HL-60 (cell line): Measurements from ENCODE around the gene PLRG1.

ENCODE experiments used
- DNase-seq, 2 experiments: peaks; one replicate each; pipeline ENCODE4 v3.0.0-alpha.2; 2010 to 2020; ENCODE audit warnings: low read depth in 1 of 2, low spot score in 1 of 2
- H3K27ac ChIP-seq: fragments of 250-450 bp; sonication (Bioruptor Pico); replicated peaks from 2 replicates; pipeline ENCODE4 v1.5.1; 2020; ENCODE audit warnings: mild to moderate bottlenecking, moderate library complexity
- H3K27me3 ChIP-seq: fragments of 250-450 bp; sonication (Bioruptor Pico); 2 replicates; pipeline ENCODE4 v1.5.1; 2021; ENCODE audit warnings: mild to moderate bottlenecking, moderate library complexity; ENCODE audit not compliant: insufficient read depth, poor library complexity, severe bottlenecking
- H3K4me3 ChIP-seq: replicated peaks from 2 replicates; pipeline ENCODE4 v1.5.1; 2011; ENCODE audit warnings: mild to moderate bottlenecking, control low read depth, low read length; ENCODE audit not compliant: insufficient read depth
- GABPA ChIP-seq: IDR thresholded peaks from 2 replicates; pipeline ENCODE4 v1.6.1; 2012; ENCODE audit warnings: low read depth
- POLR2AphosphoS5 ChIP-seq: IDR thresholded peaks from 2 replicates; pipeline ENCODE4 v1.6.1; 2012; ENCODE audit warnings: low read depth
- SPI1 ChIP-seq: IDR thresholded peaks from 2 replicates; pipeline ENCODE4 v1.6.1; 2012; ENCODE audit warnings: low read depth, mild to moderate bottlenecking, borderline replicate concordance
- TF ChIP-seq, protein P1 (sequence below): IDR thresholded peaks from 2 replicates; pipeline ENCODE4 v1.6.1; 2012; ENCODE audit warnings: low read depth; ENCODE audit not compliant: insufficient replicate concordance
- TF ChIP-seq, protein P2 (sequence below): IDR thresholded peaks from one replicate; pipeline ENCODE4 v1.5.1; 2011; ENCODE audit warnings: low read length, control low read depth, inconsistent platforms; ENCODE audit not compliant: insufficient read depth

Gene PLRG1

DNA sequence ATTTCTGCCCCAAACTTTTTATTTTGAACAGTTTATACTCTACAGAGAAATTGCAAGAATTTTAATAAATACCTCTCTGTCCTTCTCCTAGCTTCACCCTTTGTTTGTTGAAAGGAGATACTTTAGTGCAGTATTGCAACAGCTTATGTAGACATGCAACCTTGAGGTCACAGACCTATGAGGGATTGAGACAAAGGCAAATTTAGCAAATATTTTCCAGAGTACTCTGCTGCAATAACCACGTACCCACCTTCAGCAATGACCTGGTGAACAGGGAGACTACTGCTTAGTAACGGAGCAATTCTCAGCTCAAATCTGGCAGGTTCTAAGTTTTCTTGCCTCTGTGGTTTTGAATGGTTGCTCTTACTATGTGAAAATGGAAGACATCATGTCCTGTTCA is 27.1 kb upstream of the PLRG1 start:
- no peak for DNase-seq
- no peaks in the 10 kb centered on the region for H3K27me3 ChIP-seq
- H3K4me3 ChIP-seq, result no peak overlapping the region
- H3K27ac ChIP-seq, result no peak overlapping the region
- TF ChIP-seq, protein P1, sequence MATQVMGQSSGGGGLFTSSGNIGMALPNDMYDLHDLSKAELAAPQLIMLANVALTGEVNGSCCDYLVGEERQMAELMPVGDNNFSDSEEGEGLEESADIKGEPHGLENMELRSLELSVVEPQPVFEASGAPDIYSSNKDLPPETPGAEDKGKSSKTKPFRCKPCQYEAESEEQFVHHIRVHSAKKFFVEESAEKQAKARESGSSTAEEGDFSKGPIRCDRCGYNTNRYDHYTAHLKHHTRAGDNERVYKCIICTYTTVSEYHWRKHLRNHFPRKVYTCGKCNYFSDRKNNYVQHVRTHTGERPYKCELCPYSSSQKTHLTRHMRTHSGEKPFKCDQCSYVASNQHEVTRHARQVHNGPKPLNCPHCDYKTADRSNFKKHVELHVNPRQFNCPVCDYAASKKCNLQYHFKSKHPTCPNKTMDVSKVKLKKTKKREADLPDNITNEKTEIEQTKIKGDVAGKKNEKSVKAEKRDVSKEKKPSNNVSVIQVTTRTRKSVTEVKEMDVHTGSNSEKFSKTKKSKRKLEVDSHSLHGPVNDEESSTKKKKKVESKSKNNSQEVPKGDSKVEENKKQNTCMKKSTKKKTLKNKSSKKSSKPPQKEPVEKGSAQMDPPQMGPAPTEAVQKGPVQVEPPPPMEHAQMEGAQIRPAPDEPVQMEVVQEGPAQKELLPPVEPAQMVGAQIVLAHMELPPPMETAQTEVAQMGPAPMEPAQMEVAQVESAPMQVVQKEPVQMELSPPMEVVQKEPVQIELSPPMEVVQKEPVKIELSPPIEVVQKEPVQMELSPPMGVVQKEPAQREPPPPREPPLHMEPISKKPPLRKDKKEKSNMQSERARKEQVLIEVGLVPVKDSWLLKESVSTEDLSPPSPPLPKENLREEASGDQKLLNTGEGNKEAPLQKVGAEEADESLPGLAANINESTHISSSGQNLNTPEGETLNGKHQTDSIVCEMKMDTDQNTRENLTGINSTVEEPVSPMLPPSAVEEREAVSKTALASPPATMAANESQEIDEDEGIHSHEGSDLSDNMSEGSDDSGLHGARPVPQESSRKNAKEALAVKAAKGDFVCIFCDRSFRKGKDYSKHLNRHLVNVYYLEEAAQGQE, result no peak
- TF ChIP-seq SPI1, result no peak
- TF ChIP-seq, protein P2, sequence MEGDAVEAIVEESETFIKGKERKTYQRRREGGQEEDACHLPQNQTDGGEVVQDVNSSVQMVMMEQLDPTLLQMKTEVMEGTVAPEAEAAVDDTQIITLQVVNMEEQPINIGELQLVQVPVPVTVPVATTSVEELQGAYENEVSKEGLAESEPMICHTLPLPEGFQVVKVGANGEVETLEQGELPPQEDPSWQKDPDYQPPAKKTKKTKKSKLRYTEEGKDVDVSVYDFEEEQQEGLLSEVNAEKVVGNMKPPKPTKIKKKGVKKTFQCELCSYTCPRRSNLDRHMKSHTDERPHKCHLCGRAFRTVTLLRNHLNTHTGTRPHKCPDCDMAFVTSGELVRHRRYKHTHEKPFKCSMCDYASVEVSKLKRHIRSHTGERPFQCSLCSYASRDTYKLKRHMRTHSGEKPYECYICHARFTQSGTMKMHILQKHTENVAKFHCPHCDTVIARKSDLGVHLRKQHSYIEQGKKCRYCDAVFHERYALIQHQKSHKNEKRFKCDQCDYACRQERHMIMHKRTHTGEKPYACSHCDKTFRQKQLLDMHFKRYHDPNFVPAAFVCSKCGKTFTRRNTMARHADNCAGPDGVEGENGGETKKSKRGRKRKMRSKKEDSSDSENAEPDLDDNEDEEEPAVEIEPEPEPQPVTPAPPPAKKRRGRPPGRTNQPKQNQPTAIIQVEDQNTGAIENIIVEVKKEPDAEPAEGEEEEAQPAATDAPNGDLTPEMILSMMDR, result no peak
- TF ChIP-seq POLR2AphosphoS5, result no peak
- no peak for TF ChIP-seq GABPA

DNA sequence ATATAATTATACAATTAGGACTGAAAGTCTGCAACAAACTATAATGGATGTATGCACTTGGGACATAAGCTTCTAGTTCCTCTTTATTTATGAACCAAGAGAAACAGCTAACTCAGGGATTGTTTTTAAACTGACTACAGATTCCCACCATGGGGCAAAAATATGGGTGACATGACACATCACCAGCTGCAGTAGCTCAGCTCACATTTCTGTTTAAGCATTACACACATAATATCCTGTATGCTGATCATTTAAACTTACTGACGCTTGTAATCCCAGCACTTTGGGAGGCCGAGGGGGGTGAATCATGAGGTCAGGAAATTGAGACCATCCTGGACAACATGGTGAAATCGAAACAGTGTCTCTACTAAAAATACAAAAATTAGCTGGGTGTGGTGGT is 24.1 kb upstream of the PLRG1 start:
- no peak for TF ChIP-seq POLR2AphosphoS5
- TF ChIP-seq, protein P2, result no peak
- TF ChIP-seq, protein P1, result no peak
- TF ChIP-seq GABPA, result no peak
- TF ChIP-seq SPI1, result no peak
- no peak for DNase-seq
- Histone ChIP-seq H3K27ac (no peak overlapping the region), H3K27me3 (no peaks in the 10 kb centered on the region), H3K4me3 (no peak overlapping the region)

DNA sequence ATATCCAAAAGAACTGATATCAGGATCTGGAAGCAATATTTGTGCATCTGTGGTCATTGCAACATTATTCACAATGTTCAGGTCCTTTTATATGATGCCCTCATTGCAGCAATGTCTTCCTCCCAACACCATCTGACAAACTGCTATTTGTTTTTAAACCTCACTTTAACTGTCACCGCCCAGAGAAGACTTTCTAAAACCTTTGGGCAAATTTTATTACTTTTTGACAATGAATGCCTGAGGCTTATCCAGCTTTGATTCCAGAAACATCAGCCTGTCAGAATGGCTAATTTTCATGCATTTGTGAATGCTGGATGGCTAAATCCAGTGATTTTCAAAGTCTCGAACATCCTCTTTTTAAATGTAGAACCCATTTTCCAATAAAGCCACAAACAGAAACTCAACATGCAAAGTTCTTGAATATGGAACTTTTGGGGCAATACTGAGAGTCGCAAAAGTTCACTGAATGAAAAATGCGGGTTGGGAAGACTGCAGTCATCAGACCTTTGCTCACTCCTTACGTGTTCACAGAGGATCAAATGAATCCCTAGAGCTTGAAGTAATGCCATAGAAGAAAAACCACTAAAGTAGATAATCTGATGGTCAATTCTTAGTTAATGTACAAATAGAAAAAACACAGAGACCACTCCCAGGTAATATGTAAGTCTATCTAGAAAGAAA is 23.1 kb upstream of the PLRG1 start:
- DNase-seq, result no peak
- H3K27ac ChIP-seq, result no peak overlapping the region
- TF ChIP-seq, protein P2, result no peak
- TF ChIP-seq, protein P1, result no peak
- TF ChIP-seq SPI1, result no peak
- no peak for TF ChIP-seq GABPA
- no peak for TF ChIP-seq POLR2AphosphoS5
- no peak overlapping the region for H3K4me3 ChIP-seq
- no peaks in the 10 kb centered on the region for H3K27me3 ChIP-seq
